K562 (cell line): ENCODE data around the gene SMARCA4. TPM values are rescaled to one million over a fixed set of nuclear protein-coding genes. Genes with fewer than 3 reads are reported as not detected.

Source experiments
- ATAC-seq: fragments of 200-7000 bp; cut with Tn5 transposase; 3 replicates; pipeline ENCODE4 v1.9.1; 2020; ENCODE audit warnings: moderate library complexity
- BruUV-seq: library from RNA; stranded (reverse); fragments of 400-500 nt; replicated peaks from 2 replicates; lab custom pipeline; 2021; lab: Mats Ljungman, UMichigan
- CTCF ChIA-PET: fragments of 300-600 bp; formaldehyde crosslinking; extraction: SDS; loops from one replicate; lab custom pipeline; 2021; ENCODE audit warnings: low intra/inter-chr PET ratio; lab: Yijun Ruan, JAX
- POLR2A ChIA-PET: fragments of 300-600, 350-650 bp; sonication (Branson Sonifier 250); formaldehyde crosslinking; extraction: SDS; loops from one replicate; lab custom pipeline; 2021; ENCODE audit warnings: antibody characterized with exemption, inconsistent platforms; lab: Yijun Ruan, JAX
- DNase-seq, 4 experiments: peaks; one replicate each; pipeline versions ENCODE4 v3.0.0 to v3.0.0-alpha.2; 2011 to 2018; ENCODE audit warnings: low spot score in 3 of 4, mixed read lengths in 3 of 4; ENCODE audit errors: extremely low read depth in 1 of 4
- FAIRE-seq: peaks from 2 replicates; lab custom pipeline; 2011; peaks lifted over from hg19 to GRCh38; lab: Jason Lieb, UNC
- H2AFZ ChIP-seq: 2 replicates; pipeline ENCODE4 v1.6.0; 2011; ENCODE audit warnings: low read depth, low read length, control low read depth, inconsistent platforms
- H3K27ac ChIP-seq: fragments of 200-600 bp; 3 replicates; pipeline ENCODE4 v1.8.0; 2011; ENCODE audit warnings: low read depth, mild to moderate bottlenecking, control low read depth, inconsistent platforms, low read length, moderate library complexity, mixed read lengths; ENCODE audit errors: extremely low read depth
- H3K27me3 ChIP-seq, 2 experiments: fragments of 300-600 bp in 1 of 2; 2 replicates in 1 of 2; 3 replicates in 1 of 2; pipeline versions ENCODE4 v1.6.0 to v1.8.0; 2011; ENCODE audit warnings: inconsistent platforms in 2 of 2, low read length in 2 of 2, mild to moderate bottlenecking in 1 of 2, mixed read lengths in 1 of 2, moderate library complexity in 1 of 2; ENCODE audit not compliant: control insufficient read depth in 2 of 2, insufficient read depth in 2 of 2
- H3K36me3 ChIP-seq: fragments of 300-600 bp; 3 replicates; pipeline ENCODE4 v1.8.0; 2011; ENCODE audit warnings: mild to moderate bottlenecking, low read length, inconsistent platforms; ENCODE audit not compliant: control insufficient read depth, insufficient read depth
- H3K4me1 ChIP-seq, 2 experiments: fragments of 200-600 bp in 1 of 2; replicated peaks in 1 of 2; 2 replicates in 1 of 2; 3 replicates in 1 of 2; pipeline versions ENCODE4 v1.5.1 to v1.8.0; 2011; ENCODE audit warnings: inconsistent platforms in 2 of 2, low read length in 2 of 2, mild to moderate bottlenecking in 1 of 2, mixed read lengths in 1 of 2, moderate library complexity in 1 of 2; ENCODE audit not compliant: control insufficient read depth in 2 of 2, insufficient read depth in 2 of 2
- H3K4me2 ChIP-seq: 2 replicates; pipeline ENCODE4 v1.6.1; 2011; ENCODE audit warnings: low read length, control low read depth, inconsistent platforms, mixed read lengths; ENCODE audit not compliant: insufficient read depth
- H3K4me3 ChIP-seq: fragments of 200-600 bp; sonication (generic), shearing (Covaris generic); 2 replicates; pipeline ENCODE4 v1.5.1; 2016; ENCODE audit warnings: control low read depth, inconsistent platforms
- H3K79me2 ChIP-seq: fragments of 200-600 bp; 3 replicates; pipeline ENCODE4 v1.8.0; 2011; ENCODE audit warnings: low read length, inconsistent platforms; ENCODE audit not compliant: control insufficient read depth, insufficient read depth
- H3K9ac ChIP-seq, 2 experiments: 2 replicates each; pipeline versions ENCODE4 v1.6.0 to v1.6.1; 2011; ENCODE audit warnings: low read depth in 2 of 2, low read length in 2 of 2, control low read depth in 1 of 2, inconsistent platforms in 1 of 2, mild to moderate bottlenecking in 1 of 2, mixed read lengths in 1 of 2; ENCODE audit not compliant: insufficient read depth in 1 of 2
- H3K9me1 ChIP-seq: one replicate; pipeline ENCODE4 v1.6.0; 2011; ENCODE audit warnings: inconsistent platforms, mild to moderate bottlenecking, low read length, moderate library complexity; ENCODE audit not compliant: control insufficient read depth, insufficient read depth
- H3K9me3 ChIP-seq: replicated peaks from 2 replicates; pipeline ENCODE4 v1.5.1; 2011; ENCODE audit warnings: low read depth, low read length, inconsistent platforms; ENCODE audit not compliant: control insufficient read depth, insufficient read depth
- H4K20me1 ChIP-seq: replicated peaks from 2 replicates; pipeline ENCODE4 v1.6.1; 2011; ENCODE audit warnings: low read length, inconsistent platforms, mixed read lengths; ENCODE audit not compliant: control insufficient read depth, insufficient read depth
- ESRRA ChIP-seq: fragments of 450-650 bp; IDR thresholded peaks from 2 replicates; pipeline ENCODE4 v1.6.1; 2014; ENCODE audit warnings: low read depth, mild to moderate bottlenecking, moderate library complexity, borderline replicate concordance
- WGBS: fragments of 100-300 bp; shearing (Covaris generic); methylation state at CpG from one replicate; pipeline ENCODE4 v1.1.6; 2016; ENCODE audit warnings: low coverage, mixed read lengths; ENCODE audit not compliant: insufficient coverage; ENCODE audit errors: missing lambda C conversion rate; 5-methylcytosine and 5-hydroxymethylcytosine counted together
- in situ Hi-C: fragments of 300-500 bp; cut with MboI; formaldehyde crosslinking; loops from 4 replicates; pipeline ENCODE4 v1.15.0; 2018; ENCODE audit warnings: inconsistent platforms, mixed read lengths
- intact Hi-C: fragments of 100-400 bp; cut with micrococcal nuclease; formaldehyde crosslinking; loops from 2 replicates; pipeline ENCODE4 v1.14.2; 2022
- polyA plus RNA-seq, 8 experiments: library from polyadenylated mRNA; depleted of rRNA in 4 of 8; stranded (reverse) in 5 of 8; unstranded in 3 of 8; fragments of >200 nt; fragmentation: Nextera tagmentation in 2 of 8; fragmentation: Illumina TruSeq in 1 of 8; extraction: Ambion mirVana in 2 of 8; extraction: Trizol in 1 of 8; gene quantifications; 2 replicates each; pipeline versions ENCODE4 v1.2.1 to v1.2.3, GENCODE V29; 2011 to 2014; ENCODE audit warnings: inconsistent platforms in 1 of 8, missing spikeins in 1 of 8
- total RNA-seq, 7 experiments: library from RNA; depleted of rRNA in 6 of 7; stranded (reverse); fragments of >200 nt in 6 of 7; fragmentation: Illumina TruSeq in 2 of 7; extraction: Trizol in 2 of 7; gene quantifications; 2 replicates each; pipeline versions ENCODE4 v1.2.1 to v1.2.3, GENCODE V29; 2011 to 2021; ENCODE audit warnings: low replicate concordance in 1 of 7
- TF ChIP-seq, protein P1 (sequence below): sonication (generic); formaldehyde crosslinking; IDR thresholded peaks from 2 replicates; pipeline ENCODE4 v1.8.1; 2023; ENCODE audit warnings: missing genetic modification reagents, mild to moderate bottlenecking, borderline replicate concordance

Gene SMARCA4
- total and polyA plus RNA-seq, 9 of the 15 experiments (the other 6 are each of a cell fraction or from before 2014, with no cell fraction given): 19.3 to 207 (median 52.1) TPM

DNA sequence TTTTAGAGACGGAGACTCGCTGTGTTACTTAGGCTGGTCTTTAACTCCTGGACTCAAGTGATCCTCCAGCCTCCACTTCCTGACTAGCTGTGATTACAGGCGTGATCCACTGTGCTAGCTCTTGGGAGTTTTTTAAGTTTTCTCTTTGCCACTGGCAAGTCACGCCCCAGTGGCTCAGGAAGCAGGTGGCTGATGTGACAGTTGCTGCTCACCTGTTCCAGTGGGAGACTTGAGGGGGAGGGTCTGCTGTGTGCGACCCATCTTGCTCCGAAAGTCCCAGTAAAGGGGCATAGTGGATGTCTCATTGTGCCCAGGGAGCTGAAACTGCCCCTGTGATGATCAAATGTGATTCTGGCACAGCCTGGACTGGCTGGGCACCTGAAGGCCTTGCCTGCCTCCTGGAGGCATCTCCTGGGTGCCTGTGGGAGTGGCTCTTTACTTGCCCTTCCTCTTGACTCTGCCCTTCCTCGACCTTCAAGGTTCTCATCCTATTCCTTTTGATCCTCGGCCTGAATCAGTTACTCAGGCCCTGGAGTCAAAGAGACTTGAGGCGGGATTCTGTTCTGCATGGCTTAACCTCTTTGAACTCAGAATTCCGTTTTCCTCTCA, 7.8 kb downstream of the SMARCA4 start:
- FAIRE-seq (no peak), ATAC-seq (no peak), DNase-seq (no peak)
- intact Hi-C loops (no loop called here), in situ Hi-C loops (no loop called here)
- H3K4me2 ChIP-seq: no peak overlapping the region
- no peaks in the 10 kb centered on the region; the same call in 1 of the 2 replicates for H3K9me3 ChIP-seq
- TF ChIP-seq, protein P1, sequence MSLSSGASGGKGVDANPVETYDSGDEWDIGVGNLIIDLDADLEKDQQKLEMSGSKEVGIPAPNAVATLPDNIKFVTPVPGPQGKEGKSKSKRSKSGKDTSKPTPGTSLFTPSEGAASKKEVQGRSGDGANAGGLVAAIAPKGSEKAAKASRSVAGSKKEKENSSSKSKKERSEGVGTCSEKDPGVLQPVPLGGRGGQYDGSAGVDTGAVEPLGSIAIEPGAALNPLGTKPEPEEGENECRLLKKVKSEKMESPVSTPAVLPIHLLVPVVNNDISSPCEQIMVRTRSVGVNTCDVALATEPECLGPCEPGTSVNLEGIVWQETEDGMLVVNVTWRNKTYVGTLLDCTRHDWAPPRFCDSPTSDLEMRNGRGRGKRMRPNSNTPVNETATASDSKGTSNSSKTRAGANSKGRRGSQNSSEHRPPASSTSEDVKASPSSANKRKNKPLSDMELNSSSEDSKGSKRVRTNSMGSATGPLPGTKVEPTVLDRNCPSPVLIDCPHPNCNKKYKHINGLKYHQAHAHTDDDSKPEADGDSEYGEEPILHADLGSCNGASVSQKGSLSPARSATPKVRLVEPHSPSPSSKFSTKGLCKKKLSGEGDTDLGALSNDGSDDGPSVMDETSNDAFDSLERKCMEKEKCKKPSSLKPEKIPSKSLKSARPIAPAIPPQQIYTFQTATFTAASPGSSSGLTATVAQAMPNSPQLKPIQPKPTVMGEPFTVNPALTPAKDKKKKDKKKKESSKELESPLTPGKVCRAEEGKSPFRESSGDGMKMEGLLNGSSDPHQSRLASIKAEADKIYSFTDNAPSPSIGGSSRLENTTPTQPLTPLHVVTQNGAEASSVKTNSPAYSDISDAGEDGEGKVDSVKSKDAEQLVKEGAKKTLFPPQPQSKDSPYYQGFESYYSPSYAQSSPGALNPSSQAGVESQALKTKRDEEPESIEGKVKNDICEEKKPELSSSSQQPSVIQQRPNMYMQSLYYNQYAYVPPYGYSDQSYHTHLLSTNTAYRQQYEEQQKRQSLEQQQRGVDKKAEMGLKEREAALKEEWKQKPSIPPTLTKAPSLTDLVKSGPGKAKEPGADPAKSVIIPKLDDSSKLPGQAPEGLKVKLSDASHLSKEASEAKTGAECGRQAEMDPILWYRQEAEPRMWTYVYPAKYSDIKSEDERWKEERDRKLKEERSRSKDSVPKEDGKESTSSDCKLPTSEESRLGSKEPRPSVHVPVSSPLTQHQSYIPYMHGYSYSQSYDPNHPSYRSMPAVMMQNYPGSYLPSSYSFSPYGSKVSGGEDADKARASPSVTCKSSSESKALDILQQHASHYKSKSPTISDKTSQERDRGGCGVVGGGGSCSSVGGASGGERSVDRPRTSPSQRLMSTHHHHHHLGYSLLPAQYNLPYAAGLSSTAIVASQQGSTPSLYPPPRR (CRISPR knock-in tag): no peak
- 0 out of 2 replicates have a peak, but pooled peaks have one; percentile 26 for TF ChIP-seq ESRRA
- H3K27me3 ChIP-seq: no peaks in the 10 kb centered on the region
- ChIA-PET POLR2A (interaction anchor here (1.5 kb wide), 1 partner anchor 14 kb away, joined by 3 read pairs; no protein-coding TSS in a partner anchor), CTCF (no interaction called here)
- H3K4me3 ChIP-seq: no peak overlapping the region
- H3K9ac ChIP-seq: peak overlapping the region in 1 of 2 experiments; percentile 81; a peak in 2 of 4 replicates
- H2AFZ ChIP-seq: no peak overlapping the region
- H3K9me1 ChIP-seq: peaks cover 8% of the 10 kb centered on the region
- peaks cover 27% of the 10 kb centered on the region for H4K20me1 ChIP-seq
- 68% methylated on average over 10 of the region's 10 CpGs for WGBS
- H3K4me1 ChIP-seq: peaks cover 20 to 21% of the 10 kb centered on the region in 2 experiments
- BruUV-seq: no TSS peak
- H3K27ac ChIP-seq: peak overlapping the region; percentile 28; the same call in 1 of the 3 replicates
- peaks cover 91% of the 10 kb centered on the region for H3K79me2 ChIP-seq
- peaks cover 31% of the 10 kb centered on the region; the same call in 2 of the 3 replicates for H3K36me3 ChIP-seq
